Stomach (tissue), 9 donors: ENCODE data around the gene KPNB1. TPM values are rescaled to one million over a fixed set of nuclear protein-coding genes. Genes with fewer than 3 reads are reported as not detected.

Source experiments
- DNase-seq, 2 donors: peaks; one replicate each; pipeline versions ENCODE4 v3.0.0 to v3.0.0-alpha.2; 2013 to 2019
- H3K27ac ChIP-seq, 5 donors: fragments of 200-600 bp in 4 of 5; sonication (generic) in 4 of 5; one replicate each; pipeline ENCODE4 v1.5.1; 2013 to 2019; ENCODE audit warnings: mild to moderate bottlenecking in 1 of 5, moderate library complexity in 1 of 5
- H3K27me3 ChIP-seq, 3 donors: fragments of 200-600 bp; sonication (generic); one replicate each; pipeline ENCODE4 v1.5.1; 2017 to 2019; ENCODE audit warnings: mixed run types in 1 of 3
- H3K36me3 ChIP-seq, 4 donors: fragments of 200-600 bp; sonication (generic); 1 replicate in 3 of 4; 2 replicates in 1 of 4; pipeline ENCODE4 v1.5.1; 2016 to 2019
- H3K4me1 ChIP-seq, 4 donors: fragments of 200-600 bp; sonication (generic); one replicate each; pipeline ENCODE4 v1.5.1; 2016 to 2019
- H3K4me3 ChIP-seq, 4 donors: fragments of 200-600 bp; sonication (generic) in 3 of 4; one replicate each; pipeline ENCODE4 v1.5.1; 2016 to 2019; ENCODE audit warnings: mild to moderate bottlenecking in 1 of 4
- H3K9me3 ChIP-seq, 4 donors: fragments of 200-600 bp; sonication (generic); one replicate each; pipeline ENCODE4 v1.5.1; 2016 to 2019
- CTCF ChIP-seq, 7 experiments: fragments of 450-650 bp in 4 of 7; fragments of 200-600 bp in 3 of 7; sonication (generic) in 3 of 7; IDR thresholded peaks; one replicate each; pipeline ENCODE4 v1.5.1; 2016 to 2019; ENCODE audit warnings: antibody characterized with exemption in 7 of 7, control low read depth in 2 of 7, mild to moderate bottlenecking in 1 of 7
- EP300 ChIP-seq: sonication (generic); formaldehyde crosslinking; IDR thresholded peaks from one replicate; pipeline ENCODE4 v1.6.1; 2017; ENCODE audit warnings: antibody characterized with exemption
- POLR2A ChIP-seq, 4 donors: fragments of 450-650 bp; IDR thresholded peaks; one replicate each; pipeline ENCODE4 v1.6.1; 2016; ENCODE audit warnings: antibody characterized with exemption in 4 of 4, control low read depth in 2 of 4, mild to moderate bottlenecking in 1 of 4, moderate library complexity in 1 of 4
- POLR2AphosphoS5 ChIP-seq, 3 donors: sonication (generic); formaldehyde crosslinking; IDR thresholded peaks; one replicate each; pipeline ENCODE4 v1.6.1; 2016; ENCODE audit warnings: antibody characterized with exemption in 3 of 3
- WGBS, 5 donors: extraction: QIAGEN DNeasy Blood & Tissue Kit in 3 of 5; methylation state at CpG; one replicate each; pipeline versions ENCODE4 v1.1.5 to v1.1.7; 2013 to 2018; 5-methylcytosine and 5-hydroxymethylcytosine counted together
- intact Hi-C: fragments of 100-400 bp; cut with DNase I; formaldehyde crosslinking; loops from one replicate; pipeline ENCODE4 v1.15.1; 2023; ENCODE audit warnings: low total_unique reads
- polyA plus RNA-seq, 3 donors: library from polyadenylated mRNA; stranded (reverse); fragments of 200-250 nt; gene quantifications; one replicate each; pipeline ENCODE4 v1.2.3, GENCODE V29; 2013
- small RNA-seq, 4 donors: library from RNA; depleted of rRNA; stranded (forward); fragments of <200 nt; gene quantifications; one replicate each; pipeline ENCODE3, GENCODE V24; 2016
- total RNA-seq, 5 donors: library from RNA; depleted of rRNA; stranded (reverse); fragments of >200 nt; gene quantifications; one replicate each; pipeline versions ENCODE4 v1.1.0 to v1.2.3, GENCODE V29; 2014 to 2016
- donor health status: healthy with polysubstance abuse.
- donor health status: Bipolar disorder and iron deficiency.
- donor health status: healthy.

The KPNB1 gene
- total and polyA plus RNA-seq, 8 donors, result 32.5 to 669 (median 155) TPM

DNA sequence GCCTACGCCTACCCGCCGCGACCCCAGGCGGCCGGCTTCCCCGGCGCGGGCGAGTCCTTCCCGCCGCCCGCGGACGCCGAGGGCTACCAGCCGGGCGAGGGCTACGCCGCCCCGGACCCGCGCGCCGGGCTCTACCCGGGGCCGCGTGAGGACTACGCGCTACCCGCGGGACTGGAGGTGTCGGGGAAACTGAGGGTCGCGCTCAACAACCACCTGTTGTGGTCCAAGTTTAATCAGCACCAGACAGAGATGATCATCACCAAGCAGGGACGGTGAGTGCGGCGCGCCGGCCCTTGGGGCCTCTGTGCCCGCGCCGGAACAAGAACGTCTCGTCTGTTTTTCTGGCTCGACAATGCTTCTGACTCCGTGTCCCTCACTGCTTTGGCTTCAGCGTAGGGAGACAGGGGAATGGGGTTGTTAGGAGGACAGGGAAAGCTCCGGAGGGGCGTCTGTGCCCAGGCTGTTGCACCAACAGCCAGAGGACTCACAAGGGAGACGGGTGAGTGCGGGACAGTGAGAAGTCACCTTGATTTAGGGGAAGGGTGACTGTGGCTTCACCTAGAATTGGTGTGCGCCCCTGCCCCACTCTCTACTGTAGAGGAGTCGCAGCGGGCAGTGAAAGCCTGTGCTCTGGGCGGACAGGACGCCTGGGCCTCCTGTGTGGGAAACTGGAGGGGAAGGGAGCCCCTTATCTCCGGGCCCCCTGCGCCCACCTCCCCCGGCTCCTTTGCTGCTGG, 84.1 kb downstream of the KPNB1 start:
- TF ChIP-seq POLR2AphosphoS5 (IDR thresholded peaks at IDR 0.05) (no peak), POLR2A (IDR thresholded peaks at IDR 0.05) (no peak), CTCF (IDR thresholded peaks at IDR 0.05) (no peak), EP300 (no peak)
- Histone ChIP-seq H3K4me1 (peaks cover 11 to 21% (median 16%) of the 10 kb centered on the region in 4 donors), H3K27ac (peak overlapping the region; percentile 19 to 74 (median 49)), H3K36me3 (no peaks in the 10 kb centered on the region), H3K9me3 (no peaks in the 10 kb centered on the region), H3K27me3 (peaks cover 0 to 77% (median 40%) of the 10 kb centered on the region in 3 donors), H3K4me3 (peak overlapping the region; percentile 50 to 58 (median 52))
- intact Hi-C loops, result no loop called here
- DNase-seq, result no peak
- 4 to 11% (median 5%) methylated on average over 29 to 60 of the region's 60 CpGs for WGBS, 5 donors

GRCh38 chr17:47735139-47735464, 85.4 kb downstream of the KPNB1 start:
- TF ChIP-seq EP300 (no peak), POLR2A (IDR thresholded peaks at IDR 0.05) (no peak), CTCF (IDR thresholded peaks at IDR 0.05) (no peak), POLR2AphosphoS5 (IDR thresholded peaks at IDR 0.05) (no peak)
- intact Hi-C loops, result no loop called here
- H3K4me3 ChIP-seq, result peak overlapping the region; percentile 2 to 58 (median 51)
- H3K27me3 ChIP-seq, result peaks cover 0 to 75% (median 40%) of the 10 kb centered on the region in 3 donors
- no peaks in the 10 kb centered on the region for H3K36me3 ChIP-seq
- no peak for DNase-seq
- peak overlapping the region in 4 of 5 donors; percentile 18 to 74 (median 52) for H3K27ac ChIP-seq
- no peaks in the 10 kb centered on the region for H3K9me3 ChIP-seq
- 58 to 77% (median 65%) methylated on average over 3 of the region's 3 CpGs for WGBS, 5 donors
- H3K4me1 ChIP-seq, result peaks cover 11 to 21% (median 16%) of the 10 kb centered on the region in 4 donors

Small RNA genes lying within 50 kb of the gene (small RNA-seq; reads per million reads assigned to genes)
- 0 reads per million in 4 donors for gene AC015674.1

Other genes with a start within 250 kb of the KPNB1 start
- gene NPEPPS, start 118.8 kb upstream of the KPNB1 start, total RNA-seq, result 100 to 1,000 TPM; 114 to 243 (median 157) TPM
- 10 to 100 TPM; 19.9 to 31.2 (median 22.9) TPM for gene NPEPPS, start 118.8 kb upstream of the KPNB1 start, polyA plus RNA-seq
- gene TBKBP1, start 44.2 kb downstream of the KPNB1 start, total RNA-seq, result 10 to 100 TPM in 1 of 5 donors, 1 to 10 TPM in 4; 2.9 to 14.3 (median 6.7) TPM
- gene TBKBP1, start 44.2 kb downstream of the KPNB1 start, polyA plus RNA-seq, result 10 to 100 TPM in 1 of 3 donors, 1 to 10 TPM in 2; 5.4 to 11.5 (median 5.8) TPM
- gene TBX21, start 83.3 kb downstream of the KPNB1 start, total RNA-seq, result under 1 TPM in 2 of 5 donors, not detected in 3; 0.29 to 0.55 TPM
- under 1 TPM; 0.10 to 0.92 (median 0.31) TPM for gene TBX21, start 83.3 kb downstream of the KPNB1 start, polyA plus RNA-seq
- gene OSBPL7, start 171.9 kb downstream of the KPNB1 start, total RNA-seq, result 100 to 1,000 TPM in 3 of 5 donors, 10 to 100 TPM in 2; 26.3 to 330 (median 141) TPM
- 10 to 100 TPM in 2 of 3 donors, 1 to 10 TPM in 1; 7.9 to 22.6 (median 19.4) TPM for gene OSBPL7, start 171.9 kb downstream of the KPNB1 start, polyA plus RNA-seq
- 10 to 100 TPM in 4 of 5 donors, 1 to 10 TPM in 1; 7.8 to 85.2 (median 24.6) TPM for gene MRPL10, start 181.6 kb downstream of the KPNB1 start, total RNA-seq
- 10 to 100 TPM; 37.1 to 69.7 (median 38.1) TPM for gene MRPL10, start 181.6 kb downstream of the KPNB1 start, polyA plus RNA-seq
- gene LRRC46, start 181.8 kb downstream of the KPNB1 start, total RNA-seq, result not detected
- under 1 TPM; 0.31 to 0.75 (median 0.48) TPM for gene LRRC46, start 181.8 kb downstream of the KPNB1 start, polyA plus RNA-seq
- 10 to 100 TPM in 4 of 5 donors, 1 to 10 TPM in 1; 7.0 to 44.9 (median 22.2) TPM for gene SCRN2, start 191.4 kb downstream of the KPNB1 start, total RNA-seq
- gene SCRN2, start 191.4 kb downstream of the KPNB1 start, polyA plus RNA-seq, result 10 to 100 TPM; 30.5 to 38.3 (median 32.1) TPM
- gene SP6, start 201.2 kb downstream of the KPNB1 start, total RNA-seq, result 1 to 10 TPM in 1 of 5 donors, under 1 TPM in 1, not detected in 3; 0.92 to 3.0 TPM
- gene SP6, start 201.2 kb downstream of the KPNB1 start, polyA plus RNA-seq, result under 1 TPM; 0.31 to 0.38 (median 0.31) TPM
- gene SP2, start 246.3 kb downstream of the KPNB1 start, total RNA-seq, result 10 to 100 TPM in 2 of 5 donors, 1 to 10 TPM in 2, under 1 TPM in 1; 0.87 to 22.8 (median 3.1) TPM
- 10 to 100 TPM in 1 of 3 donors, 1 to 10 TPM in 2; 4.7 to 11.9 (median 8.0) TPM for gene SP2, start 246.3 kb downstream of the KPNB1 start, polyA plus RNA-seq